Ascending aorta (tissue), 2 donors: ENCODE measurements around the gene HSPA6. TPM values are rescaled to one million over a fixed set of nuclear protein-coding genes. Genes with fewer than 3 reads are reported as not detected.
"Not testable (repeated sequence)": the region's sequence is repeated elsewhere in the genome, so short reads cannot be mapped to it uniquely, and the experiment has no call there.

Source experiments
- DNase-seq, 2 donors: peaks; one replicate each; pipeline ENCODE4 v3.0.0-alpha.2; 2019; ENCODE audit warnings: low spot score in 2 of 2
- H3K27ac ChIP-seq, 2 donors: fragments of 200-600 bp; sonication (generic); one replicate each; pipeline ENCODE4 v1.5.1; 2016 to 2017; ENCODE audit warnings: mild to moderate bottlenecking in 1 of 2
- H3K27me3 ChIP-seq: fragments of 200-600 bp; sonication (generic); one replicate; pipeline ENCODE4 v1.5.1; 2017
- H3K36me3 ChIP-seq, 2 donors: fragments of 200-600 bp; sonication (generic); one replicate each; pipeline ENCODE4 v1.5.1; 2016
- H3K4me1 ChIP-seq, 2 donors: fragments of 200-600 bp; sonication (generic); one replicate each; pipeline ENCODE4 v1.5.1; 2016 to 2017; ENCODE audit warnings: mild to moderate bottlenecking in 1 of 2
- H3K4me3 ChIP-seq, 2 donors: fragments of 200-600 bp; sonication (generic); one replicate each; pipeline ENCODE4 v1.5.1; 2016 to 2017; ENCODE audit warnings: mild to moderate bottlenecking in 1 of 2
- H3K9me3 ChIP-seq, 2 donors: fragments of 200-600 bp; sonication (generic); one replicate each; pipeline ENCODE4 v1.5.1; 2016
- CTCF ChIP-seq, 3 experiments: fragments of 200-600 bp in 2 of 3; fragments of 450-650 bp in 1 of 3; sonication (generic) in 2 of 3; IDR thresholded peaks; one replicate each; pipeline ENCODE4 v1.5.1; 2016 to 2019; ENCODE audit warnings: antibody characterized with exemption in 3 of 3, mild to moderate bottlenecking in 1 of 3, moderate library complexity in 1 of 3
- intact Hi-C: fragments of 100-400 bp; cut with DNase I; formaldehyde crosslinking; loops from one replicate; pipeline ENCODE4 v1.15.1; 2023
- total RNA-seq: library from RNA; depleted of rRNA; stranded (reverse); fragments of >200 nt; gene quantifications from one replicate; pipeline ENCODE4 v1.1.0, GENCODE V29; 2016

HSPA6 gene
- total RNA-seq, 1 donor from 2014 or later = 1.9 TPM

- DNase-seq = peak in 1 of 2 donors; percentile 65
- H3K9me3 ChIP-seq, H3K36me3 ChIP-seq, H3K27me3 ChIP-seq, H3K4me1 ChIP-seq: not testable (repeated sequence)
- peak overlapping the region; percentile 50 to 73 for H3K4me3 ChIP-seq
- peak overlapping the region; percentile 75 to 87 for H3K27ac ChIP-seq
- intact Hi-C loops = loop anchor here (5.0 kb wide), 1 partner anchor 123 kb away; no protein-coding TSS in a partner anchor
These were observed 477 bp downstream of the HSPA6 start for GRCh38 chr1:161524742-161525291.

- H3K36me3 ChIP-seq, intact Hi-C loops, H3K9me3 ChIP-seq, H3K27me3 ChIP-seq, H3K4me1 ChIP-seq: not testable (repeated sequence)
- peak overlapping the region; percentile 50 to 73 for H3K4me3 ChIP-seq
- peak overlapping the region; percentile 75 to 87 for H3K27ac ChIP-seq
- peak in 1 of 2 donors; percentile 67 for DNase-seq
These were observed 981 bp downstream of the HSPA6 start for GRCh38 chr1:161525321-161525720.

GRCh38 chr1:161525918-161526317 is 1.6 kb downstream of the HSPA6 start:
- intact Hi-C loops, H3K27ac ChIP-seq, H3K9me3 ChIP-seq, H3K4me1 ChIP-seq, H3K4me3 ChIP-seq, H3K27me3 ChIP-seq, H3K36me3 ChIP-seq, DNase-seq: not testable (repeated sequence)

GRCh38 chr1:161528550-161528949 is 4.2 kb downstream of the HSPA6 start:
- H3K4me3 ChIP-seq, intact Hi-C loops, H3K9me3 ChIP-seq, H3K36me3 ChIP-seq, H3K4me1 ChIP-seq, H3K27me3 ChIP-seq: not testable (repeated sequence)
- H3K27ac ChIP-seq = peak overlapping the region; percentile 22 to 34
- peak in 1 of 2 donors; percentile 87 for DNase-seq

GRCh38 chr1:161529463-161530104 is 5.2 kb downstream of the HSPA6 start:
- H3K4me3 ChIP-seq = peak overlapping the region; percentile 60 to 89
- H3K9me3 ChIP-seq, DNase-seq, H3K27me3 ChIP-seq, H3K36me3 ChIP-seq, H3K4me1 ChIP-seq: not testable (repeated sequence)
- H3K27ac ChIP-seq = peak overlapping the region; percentile 91 to 97
- intact Hi-C loops = loop anchor here (5.0 kb wide), 1 partner anchor 198 kb away; no protein-coding TSS in a partner anchor

- intact Hi-C loops = loop anchor here (5.0 kb wide), 1 partner anchor 197 kb away; no protein-coding TSS in a partner anchor
- H3K4me1 ChIP-seq, H3K36me3 ChIP-seq, H3K27me3 ChIP-seq, H3K9me3 ChIP-seq: not testable (repeated sequence)
- H3K4me3 ChIP-seq = peak overlapping the region; percentile 60 to 89
- DNase-seq = peak in 1 of 2 donors; percentile 82
- peak overlapping the region; percentile 91 to 97 for H3K27ac ChIP-seq
These were observed 5.8 kb downstream of the HSPA6 start for GRCh38 chr1:161530158-161530557.

GRCh38 chr1:161530671-161531641 is 6.6 kb downstream of the HSPA6 start:
- peak in 1 of 2 donors; percentile 93 for DNase-seq
- not testable (repeated sequence) for H3K27me3 ChIP-seq, H3K4me1 ChIP-seq, H3K9me3 ChIP-seq, H3K36me3 ChIP-seq
- peak overlapping the region; percentile 91 to 97 for H3K27ac ChIP-seq
- H3K4me3 ChIP-seq = peak overlapping the region; percentile 60 to 89
- intact Hi-C loops = loop anchor here (5.0 kb wide), 1 partner anchor 196 kb away; no protein-coding TSS in a partner anchor

- Histone ChIP-seq H3K27ac (peak overlapping the region; percentile 91 to 97), H3K4me1 (peaks cover 0 to 5% of the 10 kb centered on the region in 2 donors), H3K27me3 (no peaks in the 10 kb centered on the region), H3K4me3 (peak overlapping the region in 1 of 2 donors; percentile 45), H3K36me3 (no peaks in the 10 kb centered on the region), H3K9me3 (no peaks in the 10 kb centered on the region)
- DNase-seq = no peak
- intact Hi-C loops = loop anchor here (2.0 to 5.0 kb wide), 2 partner anchors 79 to 195 kb away; no protein-coding TSS in a partner anchor
- no peak for TF ChIP-seq CTCF (IDR thresholded peaks at IDR 0.05)
These were observed 7.8 kb downstream of the HSPA6 start for GRCh38 chr1:161531986-161532643.

- Histone ChIP-seq H3K27ac (peak overlapping the region; percentile 77 to 97), H3K4me3 (peak overlapping the region; percentile 39 to 45)
- intact Hi-C loops = loop anchor here (2.0 to 5.0 kb wide), 2 partner anchors 78 to 194 kb away; no protein-coding TSS in a partner anchor
- H3K36me3 ChIP-seq, H3K4me1 ChIP-seq, H3K27me3 ChIP-seq, DNase-seq, H3K9me3 ChIP-seq: not testable (repeated sequence)
These were observed 8.6 kb downstream of the HSPA6 start for GRCh38 chr1:161532644-161533567.

GRCh38 chr1:161537068-161537669 is 12.8 kb downstream of the HSPA6 start:
- DNase-seq, H3K4me1 ChIP-seq, H3K27ac ChIP-seq, intact Hi-C loops, H3K4me3 ChIP-seq, H3K27me3 ChIP-seq, H3K9me3 ChIP-seq, H3K36me3 ChIP-seq: not testable (repeated sequence)

GRCh38 chr1:161538925-161539479 is 14.7 kb downstream of the HSPA6 start:
- DNase-seq, H3K9me3 ChIP-seq, intact Hi-C loops, H3K27me3 ChIP-seq, H3K27ac ChIP-seq, H3K4me3 ChIP-seq, H3K36me3 ChIP-seq, H3K4me1 ChIP-seq: not testable (repeated sequence)
